Measurements from ENCODE around the gene VPS37D. TPM values are rescaled to one million over a fixed set of nuclear protein-coding genes. Genes with fewer than 3 reads are reported as not detected.

The VPS37D gene
- polyA plus RNA-seq, 1 of the 3 experiments (the other 2 are of a cell fraction): 7.4 TPM

DNA sequence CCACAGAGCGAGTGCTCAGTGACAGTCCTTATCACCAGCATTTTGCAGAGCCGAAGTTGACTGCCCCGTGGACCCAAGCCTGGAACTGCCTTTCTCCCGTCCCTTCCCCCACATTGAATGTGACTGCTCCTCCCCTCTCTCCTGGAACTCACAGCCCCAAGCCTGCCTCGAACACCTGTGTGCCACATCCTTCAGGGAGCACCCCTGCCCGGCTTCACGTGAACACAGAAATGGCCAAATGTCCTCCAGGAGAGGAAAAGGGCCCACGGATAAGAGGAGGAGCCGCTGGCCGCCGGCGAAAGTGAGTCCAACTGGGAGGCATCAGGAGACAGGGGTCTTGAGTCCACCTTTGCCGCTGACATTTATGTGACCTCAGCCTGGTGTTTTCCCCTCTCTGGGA, 35.6 kb downstream of the VPS37D start (continued):
- TF ChIP-seq, protein P1, sequence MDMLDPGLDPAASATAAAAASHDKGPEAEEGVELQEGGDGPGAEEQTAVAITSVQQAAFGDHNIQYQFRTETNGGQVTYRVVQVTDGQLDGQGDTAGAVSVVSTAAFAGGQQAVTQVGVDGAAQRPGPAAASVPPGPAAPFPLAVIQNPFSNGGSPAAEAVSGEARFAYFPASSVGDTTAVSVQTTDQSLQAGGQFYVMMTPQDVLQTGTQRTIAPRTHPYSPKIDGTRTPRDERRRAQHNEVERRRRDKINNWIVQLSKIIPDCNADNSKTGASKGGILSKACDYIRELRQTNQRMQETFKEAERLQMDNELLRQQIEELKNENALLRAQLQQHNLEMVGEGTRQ (IDR thresholded peaks at IDR 0.05; ENCODE audit: borderline replicate concordance, low read depth, low read length): no peak
- TF ChIP-seq RFX5 (IDR thresholded peaks at IDR 0.05; ENCODE audit: low read length) (no peak), CHD2 (IDR thresholded peaks at IDR 0.05; ENCODE audit: low read length, partially characterized antibody) (no peak), FOSL2 (IDR thresholded peaks at IDR 0.05; ENCODE audit: borderline replicate concordance, low read depth) (no peak), TAF1 (IDR thresholded peaks at IDR 0.05; ENCODE audit: borderline replicate concordance, low read depth, low read length) (no peak), MEF2A (IDR thresholded peaks at IDR 0.05; ENCODE audit: borderline replicate concordance, low read depth) (no peak), JUND (IDR thresholded peaks at IDR 0.05) (no peak)

DNA sequence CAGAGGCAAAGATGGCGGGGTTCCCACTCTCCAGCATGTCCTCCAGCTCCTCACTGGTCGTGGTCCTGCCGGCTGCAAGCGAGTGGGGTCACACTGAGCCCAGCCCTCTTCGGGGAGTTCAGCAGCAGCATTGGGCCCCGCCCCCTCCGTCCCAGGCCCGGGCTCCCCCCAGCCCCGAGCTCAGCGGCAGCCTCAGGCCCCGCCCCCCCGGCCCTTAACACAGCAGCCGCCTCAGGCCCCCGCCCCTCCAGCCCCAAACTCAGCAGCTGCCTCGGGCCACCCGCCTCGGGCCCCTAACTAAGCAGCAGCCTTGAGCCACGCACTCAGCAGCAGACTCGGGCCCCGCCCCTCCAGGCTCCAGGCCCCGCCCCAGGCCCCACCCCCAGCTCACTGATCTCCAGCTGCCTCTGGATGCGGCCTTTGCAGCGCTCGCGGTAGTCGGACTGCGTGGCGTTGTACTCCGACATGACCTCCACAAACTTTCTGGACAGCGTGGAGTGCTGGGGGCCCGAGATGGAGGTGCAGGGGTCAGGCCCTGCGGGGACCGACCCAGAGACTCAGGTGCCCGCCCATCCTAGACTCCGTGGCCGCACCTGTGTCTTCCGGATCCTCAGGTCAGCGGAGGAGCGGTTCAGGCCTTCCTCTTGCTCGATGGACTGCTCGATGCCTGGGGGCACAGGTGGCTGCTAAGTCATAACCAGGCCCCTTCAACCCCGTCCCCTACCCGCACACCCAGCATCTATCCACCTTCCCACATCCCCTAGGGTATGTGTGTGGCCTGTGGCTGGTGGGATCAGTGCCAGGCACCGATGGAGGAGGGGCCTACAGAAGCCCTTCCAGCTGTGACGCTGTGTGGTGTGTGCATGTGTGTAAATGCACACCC, 36.4 kb downstream of the VPS37D start:
- Histone ChIP-seq H3K79me2 (ENCODE audit: insufficient read depth) (peaks cover 39% of the 10 kb centered on the region), H3K27ac (ENCODE audit: low read depth in 2 of 2, low read length in 1 of 2) (peak overlapping the region in 1 of 2 experiments; percentile 72; a peak in 1 of 4 replicates), H3K9ac (no peak overlapping the region), H3K4me3 (ENCODE audit: low read depth in 2 of 2, low read length in 1 of 2) (no peak overlapping the region), H3K4me2 (peak overlapping the region; percentile 56; the same call in 1 of the 2 replicates), H4K20me1 (ENCODE audit: insufficient read depth) (peaks cover 36% of the 10 kb centered on the region), H3K9me3 (no peaks in the 10 kb centered on the region), H3K9me2 (no peaks in the 10 kb centered on the region), H3K27me3 (ENCODE audit: insufficient read depth) (no peaks in the 10 kb centered on the region), H3F3A (replicated peaks; ENCODE audit: insufficient read depth) (peaks cover 57% of the 10 kb centered on the region), H3K4me1 (ENCODE audit: control insufficient read depth in 1 of 2, insufficient read depth in 2 of 2, low read depth in 1 of 2, low read length in 1 of 2) (peaks cover 0 to 42% of the 10 kb centered on the region in 2 experiments; a peak in 3 of 4 replicates), H2AFZ (ENCODE audit: low read depth) (no peak overlapping the region), H3K36me3 (replicated peaks in 1 of 2; ENCODE audit: control insufficient read depth in 1 of 2, insufficient read depth in 2 of 2, low read length in 1 of 2) (peaks cover 41 to 45% of the 10 kb centered on the region in 2 experiments)
- WGBS (ENCODE audit: low lambda C conversion rate): 74% methylated on average over 33 of the region's 45 CpGs
- TF ChIP-seq TAF1 (IDR thresholded peaks at IDR 0.05; ENCODE audit: borderline replicate concordance, low read depth, low read length) (no peak), RAD21 (IDR thresholded peaks at IDR 0.05; ENCODE audit: low read length) (no peak), RCOR1 (IDR thresholded peaks at IDR 0.05; ENCODE audit: low read length) (no peak), CHD2 (IDR thresholded peaks at IDR 0.05; ENCODE audit: low read length, partially characterized antibody) (no peak), FOXJ3 (CRISPR knock-in tag; IDR thresholded peaks at IDR 0.05) (no peak), MXI1 (IDR thresholded peaks at IDR 0.05; ENCODE audit: low read depth, low read length) (no peak), TEAD4 (IDR thresholded peaks at IDR 0.05; ENCODE audit: borderline replicate concordance, insufficient read depth) (no peak), EP300 (IDR thresholded peaks at IDR 0.05; ENCODE audit: borderline replicate concordance in 1 of 2, low read depth in 1 of 2, low read length in 1 of 2) (no peak), SIN3A (IDR thresholded peaks at IDR 0.05; ENCODE audit: borderline replicate concordance, low read depth, low read length) (no peak), NFIC (IDR thresholded peaks at IDR 0.05; ENCODE audit: borderline replicate concordance) (no peak)
- TF ChIP-seq, protein P2, sequence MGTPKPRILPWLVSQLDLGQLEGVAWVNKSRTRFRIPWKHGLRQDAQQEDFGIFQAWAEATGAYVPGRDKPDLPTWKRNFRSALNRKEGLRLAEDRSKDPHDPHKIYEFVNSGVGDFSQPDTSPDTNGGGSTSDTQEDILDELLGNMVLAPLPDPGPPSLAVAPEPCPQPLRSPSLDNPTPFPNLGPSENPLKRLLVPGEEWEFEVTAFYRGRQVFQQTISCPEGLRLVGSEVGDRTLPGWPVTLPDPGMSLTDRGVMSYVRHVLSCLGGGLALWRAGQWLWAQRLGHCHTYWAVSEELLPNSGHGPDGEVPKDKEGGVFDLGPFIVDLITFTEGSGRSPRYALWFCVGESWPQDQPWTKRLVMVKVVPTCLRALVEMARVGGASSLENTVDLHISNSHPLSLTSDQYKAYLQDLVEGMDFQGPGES (IDR thresholded peaks at IDR 0.05; ENCODE audit: low read depth, low read length): no peak
- TF ChIP-seq, protein P3, sequence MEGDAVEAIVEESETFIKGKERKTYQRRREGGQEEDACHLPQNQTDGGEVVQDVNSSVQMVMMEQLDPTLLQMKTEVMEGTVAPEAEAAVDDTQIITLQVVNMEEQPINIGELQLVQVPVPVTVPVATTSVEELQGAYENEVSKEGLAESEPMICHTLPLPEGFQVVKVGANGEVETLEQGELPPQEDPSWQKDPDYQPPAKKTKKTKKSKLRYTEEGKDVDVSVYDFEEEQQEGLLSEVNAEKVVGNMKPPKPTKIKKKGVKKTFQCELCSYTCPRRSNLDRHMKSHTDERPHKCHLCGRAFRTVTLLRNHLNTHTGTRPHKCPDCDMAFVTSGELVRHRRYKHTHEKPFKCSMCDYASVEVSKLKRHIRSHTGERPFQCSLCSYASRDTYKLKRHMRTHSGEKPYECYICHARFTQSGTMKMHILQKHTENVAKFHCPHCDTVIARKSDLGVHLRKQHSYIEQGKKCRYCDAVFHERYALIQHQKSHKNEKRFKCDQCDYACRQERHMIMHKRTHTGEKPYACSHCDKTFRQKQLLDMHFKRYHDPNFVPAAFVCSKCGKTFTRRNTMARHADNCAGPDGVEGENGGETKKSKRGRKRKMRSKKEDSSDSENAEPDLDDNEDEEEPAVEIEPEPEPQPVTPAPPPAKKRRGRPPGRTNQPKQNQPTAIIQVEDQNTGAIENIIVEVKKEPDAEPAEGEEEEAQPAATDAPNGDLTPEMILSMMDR (IDR thresholded peaks at IDR 0.05): no peak
- TF ChIP-seq, protein P4, sequence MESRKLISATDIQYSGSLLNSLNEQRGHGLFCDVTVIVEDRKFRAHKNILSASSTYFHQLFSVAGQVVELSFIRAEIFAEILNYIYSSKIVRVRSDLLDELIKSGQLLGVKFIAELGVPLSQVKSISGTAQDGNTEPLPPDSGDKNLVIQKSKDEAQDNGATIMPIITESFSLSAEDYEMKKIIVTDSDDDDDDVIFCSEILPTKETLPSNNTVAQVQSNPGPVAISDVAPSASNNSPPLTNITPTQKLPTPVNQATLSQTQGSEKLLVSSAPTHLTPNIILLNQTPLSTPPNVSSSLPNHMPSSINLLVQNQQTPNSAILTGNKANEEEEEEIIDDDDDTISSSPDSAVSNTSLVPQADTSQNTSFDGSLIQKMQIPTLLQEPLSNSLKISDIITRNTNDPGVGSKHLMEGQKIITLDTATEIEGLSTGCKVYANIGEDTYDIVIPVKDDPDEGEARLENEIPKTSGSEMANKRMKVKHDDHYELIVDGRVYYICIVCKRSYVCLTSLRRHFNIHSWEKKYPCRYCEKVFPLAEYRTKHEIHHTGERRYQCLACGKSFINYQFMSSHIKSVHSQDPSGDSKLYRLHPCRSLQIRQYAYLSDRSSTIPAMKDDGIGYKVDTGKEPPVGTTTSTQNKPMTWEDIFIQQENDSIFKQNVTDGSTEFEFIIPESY (IDR thresholded peaks at IDR 0.05; ENCODE audit: borderline replicate concordance, low read depth): no peak
- POLR2A ChIA-PET: interaction anchor here (0.5 to 1.1 kb wide), 3 partner anchors 11 to 133 kb away, joined by 3 to 4 read pairs (median 4); partner anchors contain the start of genes BUD23 and DNAJC30
- peak; percentile 89 for DNase-seq
- CTCF ChIA-PET: interaction anchor here (0.8 to 4.5 kb wide), 6 partner anchors 14 to 151 kb away, joined by 3 to 27 read pairs (median 4); no protein-coding TSS in a partner anchor

Measured in SK-N-SH (cell line).